HepG2 (cell line): ENCODE measurements around the gene ZMIZ1. TPM values are rescaled to one million over a fixed set of nuclear protein-coding genes. Genes with fewer than 3 reads are reported as not detected.

Source experiments
- BATF2 ChIP-seq: sonication (generic); formaldehyde crosslinking; IDR thresholded peaks from 2 replicates; pipeline ENCODE4 v1.8.0; 2022; ENCODE audit warnings: mild to moderate bottlenecking, missing genetic modification reagents, moderate library complexity
- CREBL2 ChIP-seq: sonication (generic); formaldehyde crosslinking; IDR thresholded peaks from 2 replicates; pipeline ENCODE4 v1.8.1; 2023; ENCODE audit warnings: missing genetic modification reagents, mild to moderate bottlenecking, borderline replicate concordance
- ELF4 ChIP-seq: sonication (generic); formaldehyde crosslinking; IDR thresholded peaks from 2 replicates; pipeline ENCODE4 v1.5.0; 2020; ENCODE audit warnings: missing genetic modification reagents, mild to moderate bottlenecking, moderate library complexity, borderline replicate concordance
- ERF ChIP-seq: IDR thresholded peaks from 2 replicates; pipeline ENCODE4 v1.6.1; 2018; ENCODE audit warnings: missing biosample characterization, missing genetic modification reagents
- FOXO1 ChIP-seq: sonication (generic); formaldehyde crosslinking; IDR thresholded peaks from 2 replicates; pipeline ENCODE4 v1.4.0; 2020; ENCODE audit warnings: missing genetic modification reagents
- HNF4G ChIP-seq, 2 experiments: sonication (generic) in 1 of 2; formaldehyde crosslinking in 1 of 2; IDR thresholded peaks; 2 replicates each; pipeline versions ENCODE4 v1.4.0 to v1.6.1; 2011 to 2020; ENCODE audit warnings: borderline replicate concordance in 2 of 2, low read depth in 2 of 2, mild to moderate bottlenecking in 2 of 2, low read length in 1 of 2, missing genetic modification reagents in 1 of 2, moderate library complexity in 1 of 2
- IRF2 ChIP-seq: IDR thresholded peaks from 2 replicates; pipeline ENCODE4 v1.6.1; 2018; ENCODE audit warnings: missing genetic modification reagents, missing compliant biosample characterization
- KDM6A ChIP-seq: IDR thresholded peaks from 2 replicates; pipeline ENCODE4 v1.6.1; 2016; ENCODE audit warnings: low read depth
- KLF16 ChIP-seq, 2 experiments: sonication (generic) in 1 of 2; formaldehyde crosslinking in 1 of 2; IDR thresholded peaks; 2 replicates each; pipeline versions ENCODE4 v1.6.1 to v1.8.0; 2016 to 2023; ENCODE audit warnings: missing genetic modification reagents in 2 of 2, missing compliant biosample characterization in 1 of 2
- MBD4 ChIP-seq: IDR thresholded peaks from 2 replicates; pipeline ENCODE4 v1.6.1; 2012; ENCODE audit warnings: low read length, inconsistent platforms, borderline replicate concordance
- MED1 ChIP-seq: sonication (generic); formaldehyde crosslinking; IDR thresholded peaks from 2 replicates; pipeline ENCODE4 v1.4.0; 2020; ENCODE audit warnings: missing genetic modification reagents
- MIER2 ChIP-seq: IDR thresholded peaks from 2 replicates; pipeline ENCODE4 v1.6.1; 2016; ENCODE audit warnings: missing biosample characterization, missing genetic modification reagents
- MIER3 ChIP-seq: IDR thresholded peaks from 2 replicates; pipeline ENCODE4 v1.6.1; 2016; ENCODE audit warnings: missing compliant biosample characterization, borderline replicate concordance
- MTF2 ChIP-seq: sonication (generic); formaldehyde crosslinking; IDR thresholded peaks from 2 replicates; pipeline ENCODE4 v1.5.0; 2020; ENCODE audit warnings: missing genetic modification reagents, borderline replicate concordance
- NBN ChIP-seq: fragments of 450-650 bp; conservative IDR thresholded peaks from 2 replicates; pipeline ENCODE4 v1.6.1; 2017
- REXO4 ChIP-seq: sonication (generic); formaldehyde crosslinking; IDR thresholded peaks from 2 replicates; pipeline ENCODE4 v1.8.0; 2022; ENCODE audit warnings: missing genetic modification reagents, mild to moderate bottlenecking, borderline replicate concordance
- ZFP62 ChIP-seq: sonication (generic); formaldehyde crosslinking; IDR thresholded peaks from 2 replicates; pipeline ENCODE4 v1.4.0; 2020; ENCODE audit warnings: missing genetic modification reagents
- ZKSCAN1 ChIP-seq: fragments of 150-350 bp; IDR thresholded peaks from 2 replicates; pipeline ENCODE4 v1.6.1; 2014; ENCODE audit warnings: low read length
- ZNF20 ChIP-seq: sonication (generic); formaldehyde crosslinking; IDR thresholded peaks from 2 replicates; pipeline ENCODE4 v1.4.0; 2020; ENCODE audit warnings: mild to moderate bottlenecking, moderate library complexity, missing genetic modification reagents
- ZNF264 ChIP-seq: sonication (generic); formaldehyde crosslinking; IDR thresholded peaks from 2 replicates; pipeline ENCODE4 v1.4.0; 2020; ENCODE audit warnings: missing genetic modification reagents
- ZNF335 ChIP-seq: sonication (generic); formaldehyde crosslinking; IDR thresholded peaks from 2 replicates; pipeline ENCODE4 v1.4.0; 2020; ENCODE audit warnings: missing genetic modification reagents
- ZNF354B ChIP-seq: sonication (generic); formaldehyde crosslinking; IDR thresholded peaks from 2 replicates; pipeline ENCODE4 v1.8.0; 2022; ENCODE audit warnings: mild to moderate bottlenecking, missing genetic modification reagents
- ZNF512 ChIP-seq: sonication (generic); formaldehyde crosslinking; IDR thresholded peaks from 2 replicates; pipeline ENCODE4 v1.4.0; 2020; ENCODE audit warnings: mild to moderate bottlenecking, missing genetic modification reagents
- ZNF558 ChIP-seq: sonication (generic); formaldehyde crosslinking; IDR thresholded peaks from 2 replicates; pipeline ENCODE4 v1.9.0; 2022; ENCODE audit warnings: mild to moderate bottlenecking, missing genetic modification reagents, borderline replicate concordance
- ZNF746 ChIP-seq: sonication (generic); formaldehyde crosslinking; IDR thresholded peaks from 2 replicates; pipeline ENCODE4 v1.8.0; 2022; ENCODE audit warnings: mild to moderate bottlenecking, missing genetic modification reagents
- ZNF75D ChIP-seq: sonication (generic); formaldehyde crosslinking; IDR thresholded peaks from 2 replicates; pipeline ENCODE4 v1.8.1; 2023; ENCODE audit warnings: missing genetic modification reagents, mild to moderate bottlenecking, borderline replicate concordance
- polyA plus RNA-seq, 8 experiments: library from polyadenylated mRNA; depleted of rRNA in 3 of 8; stranded (reverse) in 7 of 8; unstranded in 1 of 8; fragments of >200 nt; fragmentation: Illumina TruSeq in 4 of 8; extraction: Trizol in 4 of 8; gene quantifications; 2 replicates each; pipeline versions ENCODE4 v1.2.1 to v1.2.3, GENCODE V29; 2011 to 2016; ENCODE audit warnings: low read depth in 4 of 8, missing spikeins in 1 of 8, mixed read lengths in 1 of 8; ENCODE audit not compliant: insufficient read depth in 1 of 8
- total RNA-seq, 5 experiments: library from RNA; depleted of rRNA; stranded (reverse); fragments of >200 nt; fragmentation: Illumina TruSeq; extraction: Trizol; gene quantifications; 2 replicates each; pipeline ENCODE4 v1.2.3, GENCODE V29; 2016; ENCODE audit warnings: low read depth in 1 of 5
- TF ChIP-seq, protein P1 (sequence below): sonication (generic); formaldehyde crosslinking; IDR thresholded peaks from 2 replicates; pipeline ENCODE4 v1.8.1; 2022; ENCODE audit warnings: mild to moderate bottlenecking, missing genetic modification reagents

The ZMIZ1 gene
- total and polyA plus RNA-seq, 2 of the 13 experiments (the other 11 are each of a cell fraction or from before 2014, with no cell fraction given) = 5.3 to 10.2 TPM

GRCh38 chr10:79093658-79094411 is 25.1 kb downstream of the ZMIZ1 start (continued):
- TF ChIP-seq HNF4G (IDR thresholded peaks at IDR 0.05; ENCODE audit: borderline replicate concordance, low read depth, low read length) (peak; percentile 98), HNF4G (CRISPR knock-in tag; IDR thresholded peaks at IDR 0.05; ENCODE audit: borderline replicate concordance, low read depth) (peak; percentile 94; the same call in 1 of the 2 replicates), IRF2 (CRISPR knock-in tag) (peak; percentile 80; the same call in 1 of the 2 replicates), CREBL2 (no peak), ERF (CRISPR knock-in tag) (peak; percentile 94), ZNF746 (peak; percentile 76; the same call in 1 of the 2 replicates), MED1 (CRISPR knock-in tag) (peak; percentile 95), ZNF20 (CRISPR knock-in tag) (no peak), BATF2 (CRISPR knock-in tag) (no peak), REXO4 (CRISPR knock-in tag) (no peak), ZNF558 (CRISPR knock-in tag) (no peak), ZKSCAN1 (no peak), KLF16 (CRISPR knock-in tag; IDR thresholded peaks at IDR 0.05) (no peak), MBD4 (no peak), MIER3 (peak; percentile 93; the same call in 1 of the 2 replicates), ZNF75D (CRISPR knock-in tag) (no peak), ZNF354B (no peak), KDM6A (peak; percentile 75; the same call in 1 of the 2 replicates), ZFP62 (CRISPR knock-in tag) (no peak), ZNF264 (CRISPR knock-in tag) (0 out of 2 replicates have a peak, but pooled peaks have one; percentile 58), ZNF512 (no peak), FOXO1 (CRISPR knock-in tag) (peak; percentile 93), ELF4 (0 out of 2 replicates have a peak, but pooled peaks have one; percentile 64), NBN (no peak), MTF2 (CRISPR knock-in tag) (no peak), MIER2 (peak; percentile 59; the same call in 1 of the 2 replicates), ZNF335 (0 out of 2 replicates have a peak, but pooled peaks have one; percentile 29)
- TF ChIP-seq, protein P1, sequence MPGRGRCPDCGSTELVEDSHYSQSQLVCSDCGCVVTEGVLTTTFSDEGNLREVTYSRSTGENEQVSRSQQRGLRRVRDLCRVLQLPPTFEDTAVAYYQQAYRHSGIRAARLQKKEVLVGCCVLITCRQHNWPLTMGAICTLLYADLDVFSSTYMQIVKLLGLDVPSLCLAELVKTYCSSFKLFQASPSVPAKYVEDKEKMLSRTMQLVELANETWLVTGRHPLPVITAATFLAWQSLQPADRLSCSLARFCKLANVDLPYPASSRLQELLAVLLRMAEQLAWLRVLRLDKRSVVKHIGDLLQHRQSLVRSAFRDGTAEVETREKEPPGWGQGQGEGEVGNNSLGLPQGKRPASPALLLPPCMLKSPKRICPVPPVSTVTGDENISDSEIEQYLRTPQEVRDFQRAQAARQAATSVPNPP = no peak
